Glomerular endothelial cell (primary cell): Measurements from ENCODE around the gene GSC. TPM values are rescaled to one million over a fixed set of nuclear protein-coding genes. Genes with fewer than 3 reads are reported as not detected.

ENCODE experiments used
- DNase-seq: peaks from one replicate; pipeline ENCODE4 v3.0.0-alpha.2; 2011; ENCODE audit warnings: low read depth, low spot score; ENCODE audit errors: extremely low read depth
- total RNA-seq: library from RNA; depleted of rRNA; stranded (reverse); fragments of >200 nt; gene quantifications from 2 replicates; pipeline ENCODE4 v1.2.3, GENCODE V29; 2015

The GSC gene
- total RNA-seq, 1 donor from 2014 or later = not detected

DNA sequence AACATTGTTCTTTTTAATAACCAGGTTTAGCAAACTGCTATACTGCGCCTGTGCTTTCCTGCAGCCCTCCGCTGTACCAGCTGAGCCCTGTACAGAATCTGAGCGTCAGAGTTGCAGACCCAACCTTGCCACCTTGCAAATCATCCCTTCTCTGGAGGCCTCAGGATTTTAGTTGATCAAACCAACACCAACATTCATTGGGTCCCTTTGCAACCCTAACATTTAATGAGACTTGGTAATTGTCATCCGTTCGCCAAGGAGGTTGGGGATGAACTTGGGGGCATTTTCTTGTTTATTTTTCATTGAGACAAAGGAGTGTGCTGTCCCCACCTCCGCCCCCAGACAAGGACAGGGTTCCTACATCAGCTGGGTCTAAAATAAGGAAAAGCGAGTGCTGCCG, 2.6 kb upstream of the GSC start:
- no peak for DNase-seq

DNA sequence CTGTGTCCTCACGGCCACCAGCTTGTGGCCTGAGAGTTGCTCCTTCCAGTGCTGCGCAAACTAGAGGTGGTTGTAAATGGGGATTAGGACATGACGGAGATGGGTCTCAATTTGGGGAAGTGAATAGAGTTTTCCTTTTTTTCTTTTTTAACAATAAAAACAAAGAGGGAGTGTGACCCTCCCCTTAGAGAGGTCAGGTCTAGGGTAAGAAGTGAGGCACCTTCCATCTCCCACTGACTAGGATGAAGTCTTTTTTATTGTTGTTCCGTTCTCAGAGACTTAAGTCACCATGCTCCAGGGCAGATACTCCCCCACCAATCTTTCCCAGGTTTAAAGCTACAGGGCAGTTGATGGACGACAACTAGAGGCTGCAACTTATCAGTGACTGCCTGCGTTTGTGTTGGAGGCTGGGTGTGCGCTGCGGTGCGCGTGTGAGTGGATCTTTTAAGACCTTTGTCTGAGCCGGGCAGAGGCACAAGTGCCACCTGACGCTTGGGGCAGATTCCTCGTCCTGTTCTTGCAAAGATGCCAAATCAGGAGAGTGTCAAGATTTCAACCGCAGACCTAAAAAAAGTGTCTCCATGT, 2.1 kb upstream of the GSC start:
- DNase-seq = no peak

GRCh38 chr14:94771158-94771905, 1.4 kb upstream of the GSC start:
- DNase-seq = no peak

GRCh38 chr14:94770815-94771157, 873 bp upstream of the GSC start:
- no peak for DNase-seq

GRCh38 chr14:94770251-94770749, 387 bp upstream of the GSC start:
- no peak for DNase-seq

DNA sequence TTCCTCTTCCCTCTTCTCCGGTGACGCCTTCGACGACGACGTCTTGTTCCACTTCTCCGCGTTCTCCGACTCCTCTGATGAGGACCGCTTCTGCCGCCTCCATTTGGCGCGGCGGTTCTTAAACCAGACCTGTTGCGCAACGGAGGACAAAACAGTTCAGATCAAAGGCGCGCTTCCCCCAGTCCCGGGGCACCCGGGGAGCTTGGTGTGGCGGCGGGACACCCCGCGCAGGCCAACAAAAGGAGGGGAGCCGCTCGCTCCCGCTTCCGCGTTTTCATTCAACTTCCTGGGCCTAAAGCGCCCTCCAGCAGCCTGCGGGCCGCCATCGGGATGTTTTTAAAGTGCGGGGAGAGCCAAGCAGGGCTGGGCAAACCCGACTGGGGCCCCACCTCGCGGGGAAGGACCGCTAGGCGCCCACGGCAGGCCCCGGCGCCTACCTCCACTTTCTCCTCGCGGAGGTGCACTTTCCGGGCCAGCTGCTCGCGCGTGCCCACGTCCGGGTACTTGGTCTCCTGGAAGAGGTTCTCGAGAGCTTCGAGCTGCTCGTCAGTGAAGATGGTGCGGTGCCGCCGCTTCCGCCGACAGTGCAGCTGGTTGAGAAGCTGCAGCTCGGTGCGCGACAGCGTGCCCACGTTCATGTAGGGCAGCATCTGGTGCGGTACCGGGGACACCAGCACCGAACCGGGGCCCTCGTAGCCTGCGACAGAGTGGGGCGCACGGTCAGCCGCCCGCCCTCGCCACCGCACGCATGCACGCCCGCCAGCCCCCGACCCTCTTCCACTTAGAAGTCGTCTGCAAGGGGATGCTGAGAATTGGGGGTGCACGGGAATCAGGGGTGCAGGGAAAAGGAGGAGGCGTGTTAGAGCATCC, 1.2 kb downstream of the GSC start:
- no peak for DNase-seq

GRCh38 chr14:94768141-94768520, 1.8 kb downstream of the GSC start:
- DNase-seq = no peak

- DNase-seq = no peak
Measured at GRCh38 chr14:94767321-94767878, 2.5 kb downstream of the GSC start.

- DNase-seq = no peak
Measured at GRCh38 chr14:94764573-94764972, 5.3 kb downstream of the GSC start.

DNA sequence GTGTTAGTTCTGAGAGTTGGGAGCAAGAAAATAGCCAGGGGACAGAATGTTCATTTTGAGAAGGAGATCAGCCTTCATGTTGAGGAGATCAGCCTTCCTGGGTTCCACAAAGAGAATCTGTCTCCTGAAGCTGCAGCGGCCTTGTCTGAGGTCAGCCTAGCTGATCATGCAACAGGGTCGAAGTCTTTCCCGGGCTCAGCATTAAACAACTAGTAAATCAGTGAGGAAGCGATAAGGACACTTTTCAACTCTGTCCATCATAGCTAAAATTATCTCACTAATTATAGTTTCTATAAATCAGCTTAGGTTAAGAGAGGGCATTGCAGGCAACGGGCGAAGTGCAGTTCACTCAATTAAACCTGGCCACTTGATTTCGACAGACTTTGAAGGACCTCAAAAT, 7.5 kb downstream of the GSC start:
- no peak for DNase-seq

- no peak for DNase-seq
Measured at GRCh38 chr14:94761997-94762377, 7.9 kb downstream of the GSC start.

DNA sequence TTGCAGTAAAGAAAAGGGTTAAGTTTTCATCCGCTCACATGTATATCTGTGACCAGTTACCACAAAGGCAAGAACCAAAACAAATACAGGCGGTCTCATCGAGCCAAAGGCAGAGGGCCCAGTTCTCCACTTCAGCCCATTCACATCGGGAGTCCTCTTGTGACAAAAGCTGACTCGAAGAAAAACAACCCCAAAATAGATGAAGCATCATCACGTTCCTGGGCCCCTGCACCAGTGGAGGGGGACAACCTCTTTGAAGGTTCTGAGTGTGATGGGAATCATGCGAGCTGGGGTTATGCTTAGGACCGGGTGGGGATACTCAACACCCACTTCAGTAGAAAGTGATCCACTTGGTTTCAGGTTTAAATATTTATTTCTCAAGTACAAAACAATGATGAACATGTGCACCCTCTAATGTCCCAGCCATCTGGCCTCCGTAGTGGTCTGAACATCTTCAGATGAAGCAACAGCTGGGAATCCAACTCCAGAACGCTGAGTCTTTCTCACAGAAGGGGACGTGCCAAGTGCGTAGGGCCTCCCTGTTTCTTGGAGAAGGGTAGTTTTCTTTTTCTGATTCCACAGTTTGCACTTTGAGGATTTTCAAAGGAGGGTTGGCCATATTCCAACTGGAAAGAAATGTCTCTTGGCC, 8.4 kb downstream of the GSC start:
- DNase-seq = no peak

DNA sequence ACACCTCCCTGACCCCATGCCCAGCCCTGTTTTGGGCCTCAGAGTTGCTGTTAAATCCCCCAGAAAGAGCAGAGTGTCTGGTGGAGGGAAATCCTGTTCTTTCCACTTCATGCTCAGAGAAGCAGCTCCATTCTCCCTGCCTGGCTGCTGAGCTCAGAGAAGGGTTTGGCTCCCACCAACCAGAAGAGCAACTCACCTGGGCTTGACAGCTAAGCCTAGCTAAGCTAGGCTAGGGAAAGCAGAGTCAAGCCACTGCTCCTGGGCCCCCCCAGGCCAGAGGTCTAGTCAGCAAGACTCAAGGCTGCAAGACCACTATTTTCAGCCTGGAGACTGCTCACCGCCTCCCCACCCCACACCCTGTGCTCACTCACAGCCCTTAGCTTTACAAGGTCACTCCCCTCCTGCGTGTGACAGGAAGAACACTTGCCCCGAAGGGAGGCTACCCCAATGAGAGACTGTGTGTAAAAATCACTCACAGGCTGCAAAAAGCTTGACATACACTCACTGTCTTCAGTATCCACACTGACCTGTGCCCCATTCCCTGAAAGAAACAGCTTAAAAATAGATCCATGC, 13.5 kb downstream of the GSC start:
- DNase-seq = no peak

DNA sequence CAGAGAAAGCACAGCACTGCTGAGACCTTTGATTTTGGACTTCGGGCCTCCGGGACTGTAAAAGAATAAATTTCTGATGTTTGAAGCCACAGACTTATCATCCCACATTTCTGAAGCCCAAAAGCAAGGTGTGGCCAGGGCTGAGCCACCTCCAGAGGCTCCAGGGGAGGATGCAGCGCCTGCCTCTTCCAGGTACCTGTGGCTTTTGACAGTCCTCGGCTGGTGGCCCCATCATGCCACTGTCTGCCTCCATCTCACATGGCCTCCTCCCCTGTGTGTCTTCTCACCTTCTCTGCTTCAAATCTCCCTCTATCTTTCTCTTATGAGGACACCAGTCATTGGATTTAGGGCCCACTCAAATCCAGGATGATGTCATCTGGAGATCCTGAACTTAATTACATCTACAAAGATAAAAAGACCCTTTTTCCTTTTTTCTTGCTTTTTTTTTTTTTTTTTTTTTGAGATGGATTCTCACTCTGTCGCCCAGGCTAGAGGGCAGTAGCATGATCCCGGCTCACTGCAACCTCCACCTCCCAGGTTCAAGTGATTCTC, 15.4 kb downstream of the GSC start:
- DNase-seq = no peak

GRCh38 chr14:94752591-94753436, 17.1 kb downstream of the GSC start:
- no peak for DNase-seq

GRCh38 chr14:94751956-94752355, 18.0 kb downstream of the GSC start:
- DNase-seq = no peak

DNA sequence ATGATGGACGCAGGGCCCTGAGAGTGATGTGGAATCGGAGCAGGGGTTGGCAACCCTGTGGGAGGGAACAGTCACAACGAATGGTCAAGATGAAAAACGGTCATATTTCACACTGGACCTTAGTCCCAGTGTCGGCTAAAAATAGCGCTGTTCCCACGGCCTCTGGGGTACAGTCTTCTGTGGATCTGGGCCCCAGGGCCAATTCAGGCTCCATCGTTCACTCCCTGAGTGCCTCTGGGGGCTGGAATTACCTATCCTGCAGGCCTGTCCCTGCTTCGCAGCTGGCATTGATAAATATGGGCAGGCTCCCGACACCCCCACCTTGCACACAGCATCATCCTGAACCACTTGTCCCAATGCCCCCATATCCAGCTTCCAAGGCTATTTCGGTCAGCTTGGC, 18.6 kb downstream of the GSC start:
- DNase-seq = no peak

- no peak for DNase-seq
Measured at GRCh38 chr14:94750371-94750770, 19.5 kb downstream of the GSC start.

DNA sequence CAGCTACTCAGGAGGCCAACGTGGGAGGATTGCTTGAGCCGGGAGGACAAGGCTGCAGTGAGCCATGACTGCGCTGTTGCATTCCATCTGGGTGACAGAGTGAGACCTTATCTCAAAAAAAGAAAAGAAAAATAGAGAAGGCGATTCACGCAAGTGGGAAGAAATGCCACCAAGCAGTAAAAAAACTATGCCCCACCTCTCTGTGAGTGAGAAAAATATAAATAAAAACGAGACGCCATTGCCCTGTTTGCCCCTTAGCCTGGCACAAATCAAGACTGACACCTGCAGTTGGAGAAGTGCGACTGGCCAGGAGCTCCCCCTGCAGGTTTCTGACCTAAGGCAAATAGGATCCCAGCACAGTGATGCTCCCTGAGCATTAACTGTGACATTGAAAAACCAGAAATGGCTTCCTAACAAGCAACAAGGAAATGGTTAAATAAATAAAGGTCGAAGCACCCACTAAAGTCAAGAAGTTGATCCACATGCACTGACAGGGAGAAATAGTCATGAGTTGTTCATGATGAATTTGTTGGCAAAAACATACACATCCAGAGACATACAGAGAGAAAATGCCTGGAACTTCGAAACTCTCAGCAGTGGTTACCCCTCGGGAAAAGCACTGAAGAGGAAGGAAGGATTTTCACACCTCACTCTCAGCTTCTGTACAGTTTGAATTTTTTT, 21.1 kb downstream of the GSC start:
- no peak for DNase-seq
